ENCODE results near the gene SLC25A39. TPM values are rescaled to one million over a fixed set of nuclear protein-coding genes. Genes with fewer than 3 reads are reported as not detected.

The SLC25A39 gene
- total and polyA plus RNA-seq, 9 of the 15 experiments (the other 6 are each of a cell fraction or from before 2014, with no cell fraction given), result 4.8 to 267 (median 140) TPM

DNA sequence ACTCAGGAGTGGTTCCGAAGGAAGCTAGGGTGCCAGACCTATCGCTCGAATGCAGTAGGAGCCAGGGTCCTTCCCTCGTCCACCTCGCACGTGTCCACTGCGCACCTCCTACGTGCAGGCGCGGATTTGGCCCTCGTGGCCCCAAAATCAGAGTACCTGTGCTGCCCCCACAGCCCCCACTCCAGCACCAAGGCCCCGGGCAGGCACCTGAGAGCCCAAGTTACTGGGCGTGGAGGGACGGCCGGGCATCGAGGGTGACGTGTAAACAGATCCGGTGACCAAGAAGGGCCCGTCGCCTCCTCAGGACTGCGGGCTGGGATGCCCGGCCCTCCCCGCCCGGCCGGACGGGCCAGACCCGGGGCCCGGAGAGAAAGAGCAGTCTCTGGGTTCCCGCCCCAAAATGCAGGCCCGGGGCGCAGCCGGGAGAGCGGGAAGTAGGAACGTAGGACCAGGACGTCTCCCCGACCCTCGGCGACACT lies 492 bp downstream of the SLC25A39 start (continued):
- TF ChIP-seq, protein P1, sequence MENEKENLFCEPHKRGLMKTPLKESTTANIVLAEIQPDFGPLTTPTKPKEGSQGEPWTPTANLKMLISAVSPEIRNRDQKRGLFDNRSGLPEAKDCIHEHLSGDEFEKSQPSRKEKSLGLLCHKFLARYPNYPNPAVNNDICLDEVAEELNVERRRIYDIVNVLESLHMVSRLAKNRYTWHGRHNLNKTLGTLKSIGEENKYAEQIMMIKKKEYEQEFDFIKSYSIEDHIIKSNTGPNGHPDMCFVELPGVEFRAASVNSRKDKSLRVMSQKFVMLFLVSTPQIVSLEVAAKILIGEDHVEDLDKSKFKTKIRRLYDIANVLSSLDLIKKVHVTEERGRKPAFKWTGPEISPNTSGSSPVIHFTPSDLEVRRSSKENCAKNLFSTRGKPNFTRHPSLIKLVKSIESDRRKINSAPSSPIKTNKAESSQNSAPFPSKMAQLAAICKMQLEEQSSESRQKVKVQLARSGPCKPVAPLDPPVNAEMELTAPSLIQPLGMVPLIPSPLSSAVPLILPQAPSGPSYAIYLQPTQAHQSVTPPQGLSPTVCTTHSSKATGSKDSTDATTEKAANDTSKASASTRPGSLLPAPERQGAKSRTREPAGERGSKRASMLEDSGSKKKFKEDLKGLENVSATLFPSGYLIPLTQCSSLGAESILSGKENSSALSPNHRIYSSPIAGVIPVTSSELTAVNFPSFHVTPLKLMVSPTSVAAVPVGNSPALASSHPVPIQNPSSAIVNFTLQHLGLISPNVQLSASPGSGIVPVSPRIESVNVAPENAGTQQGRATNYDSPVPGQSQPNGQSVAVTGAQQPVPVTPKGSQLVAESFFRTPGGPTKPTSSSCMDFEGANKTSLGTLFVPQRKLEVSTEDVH (IDR thresholded peaks at IDR 0.05; ENCODE audit: low read depth, partially characterized antibody), result no peak
- TF ChIP-seq MTF1 (CRISPR knock-in tag; IDR thresholded peaks at IDR 0.05; ENCODE audit: borderline replicate concordance) (no peak), TAF15 (IDR thresholded peaks at IDR 0.05; ENCODE audit: low read depth, low read length) (no peak), ZNF436 (CRISPR knock-in tag; IDR thresholded peaks at IDR 0.05) (no peak), CEBPG (CRISPR knock-in tag; IDR thresholded peaks at IDR 0.05) (no peak), CEBPG (tag; conservative IDR thresholded peaks at IDR 0.05 in 1 of 2, IDR thresholded peaks at IDR 0.05 in 1 of 2) (no peak), SNRNP70 (optimal IDR thresholded peaks at IDR 0.05; ENCODE audit: low read depth, low read length) (no peak), CHD4 (IDR thresholded peaks at IDR 0.05; ENCODE audit: insufficient read depth, insufficient replicate concordance, low read depth, low read length, poor library complexity, severe bottlenecking) (no peak), L3MBTL2 (IDR thresholded peaks at IDR 0.05) (peak; percentile 73)
- TF ChIP-seq, protein P2, sequence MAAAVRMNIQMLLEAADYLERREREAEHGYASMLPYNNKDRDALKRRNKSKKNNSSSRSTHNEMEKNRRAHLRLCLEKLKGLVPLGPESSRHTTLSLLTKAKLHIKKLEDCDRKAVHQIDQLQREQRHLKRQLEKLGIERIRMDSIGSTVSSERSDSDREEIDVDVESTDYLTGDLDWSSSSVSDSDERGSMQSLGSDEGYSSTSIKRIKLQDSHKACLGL (CRISPR knock-in tag; IDR thresholded peaks at IDR 0.05; ENCODE audit: borderline replicate concordance, poor library complexity, severe bottlenecking), result no peak
- TF ChIP-seq, protein P3, sequence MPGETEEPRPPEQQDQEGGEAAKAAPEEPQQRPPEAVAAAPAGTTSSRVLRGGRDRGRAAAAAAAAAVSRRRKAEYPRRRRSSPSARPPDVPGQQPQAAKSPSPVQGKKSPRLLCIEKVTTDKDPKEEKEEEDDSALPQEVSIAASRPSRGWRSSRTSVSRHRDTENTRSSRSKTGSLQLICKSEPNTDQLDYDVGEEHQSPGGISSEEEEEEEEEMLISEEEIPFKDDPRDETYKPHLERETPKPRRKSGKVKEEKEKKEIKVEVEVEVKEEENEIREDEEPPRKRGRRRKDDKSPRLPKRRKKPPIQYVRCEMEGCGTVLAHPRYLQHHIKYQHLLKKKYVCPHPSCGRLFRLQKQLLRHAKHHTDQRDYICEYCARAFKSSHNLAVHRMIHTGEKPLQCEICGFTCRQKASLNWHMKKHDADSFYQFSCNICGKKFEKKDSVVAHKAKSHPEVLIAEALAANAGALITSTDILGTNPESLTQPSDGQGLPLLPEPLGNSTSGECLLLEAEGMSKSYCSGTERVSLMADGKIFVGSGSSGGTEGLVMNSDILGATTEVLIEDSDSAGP (CRISPR knock-in tag; IDR thresholded peaks at IDR 0.05), result no peak
- TF ChIP-seq, protein P4, sequence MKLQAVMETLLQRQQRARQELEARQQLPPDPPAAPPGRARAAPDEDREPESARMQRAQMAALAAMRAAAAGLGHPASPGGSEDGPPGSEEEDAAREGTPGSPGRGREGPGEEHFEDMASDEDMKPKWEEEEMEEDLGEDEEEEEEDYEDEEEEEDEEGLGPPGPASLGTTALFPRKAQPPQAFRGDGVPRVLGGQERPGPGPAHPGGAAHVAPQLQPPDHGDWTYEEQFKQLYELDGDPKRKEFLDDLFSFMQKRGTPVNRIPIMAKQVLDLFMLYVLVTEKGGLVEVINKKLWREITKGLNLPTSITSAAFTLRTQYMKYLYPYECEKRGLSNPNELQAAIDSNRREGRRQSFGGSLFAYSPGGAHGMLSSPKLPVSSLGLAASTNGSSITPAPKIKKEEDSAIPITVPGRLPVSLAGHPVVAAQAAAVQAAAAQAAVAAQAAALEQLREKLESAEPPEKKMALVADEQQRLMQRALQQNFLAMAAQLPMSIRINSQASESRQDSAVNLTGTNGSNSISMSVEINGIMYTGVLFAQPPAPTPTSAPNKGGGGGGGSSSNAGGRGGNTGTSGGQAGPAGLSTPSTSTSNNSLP (IDR thresholded peaks at IDR 0.05; ENCODE audit: borderline replicate concordance, low read depth, low read length), result no peak
- TF ChIP-seq, protein P5, sequence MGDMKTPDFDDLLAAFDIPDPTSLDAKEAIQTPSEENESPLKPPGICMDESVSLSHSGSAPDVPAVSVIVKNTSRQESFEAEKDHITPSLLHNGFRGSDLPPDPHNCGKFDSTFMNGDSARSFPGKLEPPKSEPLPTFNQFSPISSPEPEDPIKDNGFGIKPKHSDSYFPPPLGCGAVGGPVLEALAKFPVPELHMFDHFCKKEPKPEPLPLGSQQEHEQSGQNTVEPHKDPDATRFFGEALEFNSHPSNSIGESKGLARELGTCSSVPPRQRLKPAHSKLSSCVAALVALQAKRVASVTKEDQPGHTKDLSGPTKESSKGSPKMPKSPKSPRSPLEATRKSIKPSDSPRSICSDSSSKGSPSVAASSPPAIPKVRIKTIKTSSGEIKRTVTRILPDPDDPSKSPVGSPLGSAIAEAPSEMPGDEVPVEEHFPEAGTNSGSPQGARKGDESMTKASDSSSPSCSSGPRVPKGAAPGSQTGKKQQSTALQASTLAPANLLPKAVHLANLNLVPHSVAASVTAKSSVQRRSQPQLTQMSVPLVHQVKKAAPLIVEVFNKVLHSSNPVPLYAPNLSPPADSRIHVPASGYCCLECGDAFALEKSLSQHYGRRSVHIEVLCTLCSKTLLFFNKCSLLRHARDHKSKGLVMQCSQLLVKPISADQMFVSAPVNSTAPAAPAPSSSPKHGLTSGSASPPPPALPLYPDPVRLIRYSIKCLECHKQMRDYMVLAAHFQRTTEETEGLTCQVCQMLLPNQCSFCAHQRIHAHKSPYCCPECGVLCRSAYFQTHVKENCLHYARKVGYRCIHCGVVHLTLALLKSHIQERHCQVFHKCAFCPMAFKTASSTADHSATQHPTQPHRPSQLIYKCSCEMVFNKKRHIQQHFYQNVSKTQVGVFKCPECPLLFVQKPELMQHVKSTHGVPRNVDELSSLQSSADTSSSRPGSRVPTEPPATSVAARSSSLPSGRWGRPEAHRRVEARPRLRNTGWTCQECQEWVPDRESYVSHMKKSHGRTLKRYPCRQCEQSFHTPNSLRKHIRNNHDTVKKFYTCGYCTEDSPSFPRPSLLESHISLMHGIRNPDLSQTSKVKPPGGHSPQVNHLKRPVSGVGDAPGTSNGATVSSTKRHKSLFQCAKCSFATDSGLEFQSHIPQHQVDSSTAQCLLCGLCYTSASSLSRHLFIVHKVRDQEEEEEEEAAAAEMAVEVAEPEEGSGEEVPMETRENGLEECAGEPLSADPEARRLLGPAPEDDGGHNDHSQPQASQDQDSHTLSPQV (IDR thresholded peaks at IDR 0.05), result peak; percentile 71; the same call in 1 of the 2 replicates
- TF ChIP-seq, protein P6, sequence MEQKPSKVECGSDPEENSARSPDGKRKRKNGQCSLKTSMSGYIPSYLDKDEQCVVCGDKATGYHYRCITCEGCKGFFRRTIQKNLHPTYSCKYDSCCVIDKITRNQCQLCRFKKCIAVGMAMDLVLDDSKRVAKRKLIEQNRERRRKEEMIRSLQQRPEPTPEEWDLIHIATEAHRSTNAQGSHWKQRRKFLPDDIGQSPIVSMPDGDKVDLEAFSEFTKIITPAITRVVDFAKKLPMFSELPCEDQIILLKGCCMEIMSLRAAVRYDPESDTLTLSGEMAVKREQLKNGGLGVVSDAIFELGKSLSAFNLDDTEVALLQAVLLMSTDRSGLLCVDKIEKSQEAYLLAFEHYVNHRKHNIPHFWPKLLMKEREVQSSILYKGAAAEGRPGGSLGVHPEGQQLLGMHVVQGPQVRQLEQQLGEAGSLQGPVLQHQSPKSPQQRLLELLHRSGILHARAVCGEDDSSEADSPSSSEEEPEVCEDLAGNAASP (IDR thresholded peaks at IDR 0.05), result no peak
